GM19035 (cell line): ENCODE measurements around the gene MYRIP.

Experiments used
- ATAC-seq: cut with Tn5 transposase; IDR thresholded peaks from one replicate; pipeline ENCODE4 v1.9.1; 2021; ENCODE audit not compliant: unreplicated experiment

The MYRIP gene

GRCh38 chr3:39903253-39903652, 93.8 kb downstream of the MYRIP start:
- ATAC-seq, result no peak

DNA sequence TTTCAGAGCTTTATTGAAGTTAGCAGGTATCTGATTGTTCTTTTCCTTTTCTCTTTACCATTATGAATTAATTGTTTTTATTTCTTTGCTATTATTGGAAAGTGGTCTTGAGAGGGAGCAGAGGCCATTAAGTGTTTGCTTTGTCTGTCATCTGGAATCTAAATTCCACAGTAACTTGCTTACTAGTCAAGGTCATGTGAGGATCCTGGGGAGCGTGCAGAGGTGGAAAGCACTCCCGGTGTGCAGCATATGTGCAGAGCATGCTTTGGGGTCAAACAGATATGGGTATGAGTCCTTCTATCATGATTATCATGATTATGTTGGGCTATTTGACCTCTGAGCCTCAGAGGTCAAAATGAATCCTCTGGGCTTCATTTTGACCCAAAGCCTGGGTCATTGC, 96.4 kb downstream of the MYRIP start:
- ATAC-seq, result no peak

DNA sequence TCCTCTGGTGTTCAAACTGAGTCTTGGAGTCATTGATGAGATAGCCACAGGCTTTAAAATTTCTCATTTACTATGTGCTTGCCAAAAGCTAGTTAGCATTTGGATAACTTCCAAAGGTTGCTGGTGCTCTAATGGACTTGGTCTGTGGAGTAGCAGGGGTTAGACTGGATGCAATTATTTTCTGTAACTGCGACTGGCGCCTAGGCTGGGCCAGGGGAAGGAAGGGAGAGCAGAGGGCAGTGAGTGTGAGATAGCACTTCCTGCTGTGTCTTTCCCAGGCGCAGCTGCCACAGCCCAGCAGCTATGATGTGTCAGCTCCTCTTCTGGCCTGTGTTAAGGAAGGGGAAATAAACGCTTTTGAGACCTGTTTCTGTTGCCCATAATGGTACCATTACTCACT, 98.6 kb downstream of the MYRIP start:
- ATAC-seq, result no peak

- ATAC-seq, result no peak
Observed at GRCh38 chr3:39910135-39910534, 100.7 kb downstream of the MYRIP start.

DNA sequence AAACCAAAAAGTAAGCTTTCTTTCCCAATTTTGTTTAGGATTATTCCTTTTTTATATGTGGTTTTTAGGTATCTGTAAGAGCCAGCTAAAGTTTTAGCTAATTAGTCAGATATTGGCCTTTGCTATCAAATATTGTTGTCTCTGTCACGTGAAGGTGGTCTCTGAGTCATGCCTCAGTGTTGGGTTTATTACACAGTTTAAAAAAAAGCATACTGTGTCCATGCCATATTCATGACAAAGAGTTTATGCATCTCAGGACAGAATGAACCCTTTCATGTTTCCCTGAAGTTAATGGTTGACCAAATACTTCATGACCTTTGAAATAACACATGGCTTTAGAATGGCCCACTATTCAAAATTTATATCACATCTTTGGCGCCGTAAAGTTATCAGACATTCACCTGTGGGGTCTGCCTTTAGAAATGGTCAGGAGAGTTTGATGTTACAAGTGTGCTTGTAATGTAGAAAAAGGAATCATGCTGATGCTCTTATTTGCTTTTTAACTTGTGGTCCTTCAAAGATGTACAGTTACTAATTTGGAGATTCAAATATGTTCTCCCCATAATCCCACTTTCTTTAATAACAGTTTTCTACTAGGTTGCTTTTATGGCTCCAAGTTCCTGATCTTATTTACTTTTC, 101.5 kb downstream of the MYRIP start:
- ATAC-seq, result no peak

DNA sequence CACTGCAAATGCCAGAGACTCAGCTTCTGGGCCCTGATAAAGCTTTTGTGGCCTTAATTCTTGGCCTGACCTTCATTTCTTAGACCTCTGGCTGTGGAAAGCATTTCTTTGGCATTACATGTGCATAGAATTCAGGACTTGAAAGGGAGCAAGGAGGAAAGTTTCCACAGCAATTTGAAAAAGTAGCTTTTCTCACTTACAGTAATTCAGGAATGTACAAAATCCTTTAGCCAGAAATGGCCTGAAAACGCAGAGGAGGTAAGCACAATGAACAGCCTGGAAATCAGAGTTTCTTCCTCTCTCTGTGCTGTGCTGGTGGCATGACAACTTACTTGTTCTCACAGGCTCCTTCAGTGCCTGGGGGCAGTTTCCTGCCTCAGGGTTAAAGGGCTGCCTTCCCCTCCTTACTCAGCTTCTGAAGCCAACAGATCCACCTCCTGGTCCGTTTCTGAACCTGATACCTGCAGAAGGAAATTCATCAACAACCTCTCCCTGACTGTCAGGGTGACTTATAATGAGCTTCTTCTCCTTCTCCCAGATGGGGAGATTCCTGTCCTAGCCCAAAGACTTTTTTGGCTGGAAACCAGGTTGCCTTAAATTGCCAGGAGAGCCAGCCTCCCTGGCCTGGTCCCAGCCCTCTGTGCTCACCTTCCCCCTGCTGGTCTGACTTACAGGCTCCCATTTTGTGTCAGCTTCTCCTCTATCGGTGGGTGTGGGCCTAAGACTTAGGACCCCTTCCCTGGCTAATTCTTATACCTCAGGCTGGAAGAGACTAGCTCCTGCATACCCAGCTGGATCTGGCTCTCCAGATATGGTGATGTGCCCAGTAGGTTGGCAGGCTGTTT, 102.3 kb downstream of the MYRIP start:
- no peak for ATAC-seq

- ATAC-seq, result no peak
Observed at GRCh38 chr3:39915027-39915426, 105.6 kb downstream of the MYRIP start.

GRCh38 chr3:39917065-39917773, 107.8 kb downstream of the MYRIP start:
- no peak for ATAC-seq

GRCh38 chr3:39919281-39919680, 109.9 kb downstream of the MYRIP start:
- ATAC-seq, result no peak

DNA sequence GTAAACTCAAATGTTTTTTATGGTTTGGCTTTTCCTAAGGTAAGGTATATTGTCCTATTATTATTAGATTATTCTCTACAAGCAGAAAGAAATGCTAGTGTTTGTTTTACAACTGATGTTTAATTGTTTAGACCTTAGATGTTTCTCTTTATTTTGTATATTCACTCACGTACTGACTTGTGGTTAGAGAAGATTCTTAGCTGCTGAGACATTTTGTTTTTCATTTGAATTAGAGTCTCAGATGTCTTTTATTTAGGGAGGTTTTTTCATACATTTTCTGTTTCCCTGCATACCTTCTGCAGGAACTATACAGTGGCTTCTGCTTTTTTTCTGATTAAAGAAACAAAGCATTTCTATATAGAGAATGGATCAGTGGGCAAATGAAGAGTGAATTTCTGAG, 110.9 kb downstream of the MYRIP start:
- ATAC-seq, result no peak

DNA sequence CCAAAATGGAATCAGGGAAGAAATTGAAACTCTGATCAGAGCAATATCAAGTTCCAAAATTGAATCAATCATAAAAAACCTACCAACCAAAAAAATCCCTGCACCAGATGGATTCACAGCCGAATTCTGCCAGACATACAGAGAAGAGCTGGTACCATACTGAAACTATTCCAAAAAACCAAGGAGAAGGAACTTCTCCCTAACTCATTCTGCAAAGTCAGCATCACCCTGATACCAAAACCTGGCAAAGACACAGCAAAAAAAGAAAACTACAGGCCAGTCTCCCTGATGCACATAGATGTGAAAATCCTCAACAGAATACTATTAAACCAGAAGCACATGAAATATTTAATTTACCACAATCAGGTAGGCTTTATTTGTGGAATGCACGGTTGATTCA, 118.1 kb downstream of the MYRIP start:
- no peak for ATAC-seq

- no peak for ATAC-seq
Observed at GRCh38 chr3:39933986-39934693, 124.7 kb downstream of the MYRIP start.

DNA sequence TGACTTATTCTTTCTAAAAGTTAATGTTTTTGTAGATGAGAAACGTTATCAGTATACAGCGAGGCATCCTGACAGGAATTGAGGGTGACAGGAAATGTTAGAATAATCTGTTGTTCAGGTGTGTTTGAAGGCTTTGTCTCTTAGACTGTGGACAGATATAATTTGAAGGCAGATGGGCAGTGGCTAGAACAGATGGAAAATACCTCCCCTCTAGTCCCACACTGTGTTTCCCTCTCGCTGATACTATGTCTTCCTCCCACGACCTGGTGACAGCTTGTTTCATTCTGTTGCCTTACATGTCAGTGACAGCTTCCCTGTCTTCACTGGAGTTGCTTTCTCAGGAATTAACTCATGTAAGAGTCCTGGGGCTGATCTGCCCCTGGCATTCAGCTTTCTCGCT, 125.3 kb downstream of the MYRIP start:
- no peak for ATAC-seq

GRCh38 chr3:39935261-39935660, 125.9 kb downstream of the MYRIP start:
- no peak for ATAC-seq

DNA sequence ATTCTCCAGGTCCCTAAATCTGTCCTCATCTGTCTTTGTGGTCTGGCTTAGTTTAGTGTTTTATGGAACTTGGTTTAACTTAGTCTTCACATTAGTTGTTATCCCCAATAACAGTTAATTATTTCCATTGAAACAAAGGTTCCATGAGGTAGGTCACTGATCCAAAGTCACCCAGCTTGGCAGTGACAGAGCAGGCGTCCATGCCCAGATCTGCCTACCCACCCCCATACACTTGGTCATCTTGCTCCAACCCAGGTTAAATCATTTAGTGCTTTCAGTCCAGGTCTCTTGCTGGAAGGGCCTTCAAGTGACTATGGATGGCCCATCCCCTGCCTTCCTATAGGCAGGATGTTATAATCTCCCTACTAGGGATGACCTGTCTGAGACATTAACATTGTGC, 127.4 kb downstream of the MYRIP start:
- ATAC-seq, result no peak

GRCh38 chr3:39937315-39937714, 127.9 kb downstream of the MYRIP start:
- ATAC-seq, result no peak

GRCh38 chr3:39937874-39938273, 128.5 kb downstream of the MYRIP start:
- ATAC-seq, result no peak

- ATAC-seq, result no peak
Observed at GRCh38 chr3:39941931-39942330, 132.5 kb downstream of the MYRIP start.

DNA sequence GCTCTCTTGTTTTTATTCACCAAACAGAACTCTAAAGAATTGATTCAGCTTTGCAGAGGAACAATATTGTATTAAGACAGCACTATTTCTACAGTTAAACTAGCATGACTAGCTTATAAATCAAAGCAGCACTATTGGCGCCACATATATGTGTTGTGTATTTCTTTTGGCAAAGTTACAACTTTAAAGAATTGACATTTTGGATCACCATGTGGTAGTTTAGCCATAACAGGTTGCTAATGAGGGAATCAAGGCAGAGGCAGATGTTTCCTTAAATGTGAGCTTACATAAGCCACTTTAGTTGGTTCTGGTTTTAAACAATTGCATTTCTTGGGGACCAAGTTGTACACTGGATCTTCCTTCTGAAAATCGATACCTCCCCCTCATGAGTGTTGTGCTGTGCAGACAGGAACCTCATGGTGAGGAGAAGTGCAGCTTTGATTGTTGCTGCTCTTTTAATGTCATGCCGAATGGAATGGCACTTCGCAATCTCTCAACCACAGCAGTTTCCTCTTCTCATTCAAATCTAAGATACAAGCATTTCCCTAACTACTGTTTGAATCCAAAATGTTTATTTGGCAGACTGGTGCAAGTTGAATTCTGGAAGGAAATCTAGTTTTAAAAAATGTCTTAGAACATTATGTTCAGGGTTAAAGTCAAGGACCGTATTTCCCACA, 151.2 kb downstream of the MYRIP start:
- no peak for ATAC-seq

- ATAC-seq, result no peak
Observed at GRCh38 chr3:39961230-39961629, 151.8 kb downstream of the MYRIP start.

GRCh38 chr3:39962581-39962980, 153.2 kb downstream of the MYRIP start:
- ATAC-seq, result no peak
